Right lobe of liver (tissue), 6 donors: ENCODE data around the gene SP6. TPM values are rescaled to one million over a fixed set of nuclear protein-coding genes. Genes with fewer than 3 reads are reported as not detected.

Experiments
- ATAC-seq, 4 donors: fragments of 200-7000 bp; cut with Tn5 transposase; one replicate each; pipeline ENCODE4 v1.9.1; 2020; ENCODE audit warnings: mild to moderate bottlenecking in 4 of 4, moderate library complexity in 4 of 4
- DNase-seq, 3 donors: peaks; one replicate each; pipeline ENCODE4 v3.0.0-alpha.2; 2020
- H3K27ac ChIP-seq, 3 donors: fragments of 200-600 bp; one replicate each; pipeline ENCODE4 v1.8.0; 2022
- H3K27me3 ChIP-seq, 2 donors: fragments of 200-600 bp; one replicate each; pipeline ENCODE4 v1.8.0; 2022
- H3K36me3 ChIP-seq, 4 donors: fragments of 200-600 bp; sonication (generic) in 1 of 4; one replicate each; pipeline versions ENCODE4 v1.5.1 to v1.8.0; 2017 to 2022; ENCODE audit warnings: control low read depth in 1 of 4
- H3K4me1 ChIP-seq, 4 donors: fragments of 200-600 bp; sonication (generic) in 1 of 4; one replicate each; pipeline versions ENCODE4 v1.5.1 to v1.8.0; 2017 to 2022; ENCODE audit warnings: control low read depth in 1 of 4
- H3K4me3 ChIP-seq, 3 donors: fragments of 200-600 bp; one replicate each; pipeline ENCODE4 v1.8.0; 2022
- H3K9me3 ChIP-seq, 4 donors: fragments of 200-600 bp; sonication (generic) in 1 of 4; one replicate each; pipeline versions ENCODE4 v1.5.1 to v1.8.0; 2017 to 2022; ENCODE audit warnings: control low read depth in 1 of 4
- POLR2A ChIP-seq: fragments of 450-650 bp; IDR thresholded peaks from one replicate; pipeline ENCODE4 v1.6.1; 2017; ENCODE audit warnings: antibody characterized with exemption, mild to moderate bottlenecking
- WGBS: methylation state at CpG from one replicate; pipeline ENCODE4 v1.1.6; 2018; ENCODE audit warnings: low coverage, low lambda C conversion rate; ENCODE audit not compliant: insufficient coverage; ENCODE audit errors: missing lambda C conversion rate; 5-methylcytosine and 5-hydroxymethylcytosine counted together
- intact Hi-C, 2 donors: fragments of 100-400 bp; cut with DNase I; formaldehyde crosslinking; loops; one replicate each; pipeline versions ENCODE4 v1.11.2 to v1.14.1; 2022
- total RNA-seq, 6 experiments: library from RNA; depleted of rRNA in 2 of 6; stranded (reverse); fragments of >200 nt in 2 of 6; fragmentation: NEBNext Ultra II Directional in 3 of 6; extraction: Animal tissue kit (Norgen Biotek cat#: 25700) in 3 of 6; gene quantifications; one replicate each; pipeline versions ENCODE4 v1.1.0 to v1.2.4, GENCODE V29; 2016 to 2023
- TF ChIP-seq, protein P1 (sequence below), 4 donors: fragments of 200-600 bp in 3 of 4; fragments of 450-650 bp in 1 of 4; IDR thresholded peaks; one replicate each; pipeline versions ENCODE4 v1.5.1 to v1.8.0; 2016 to 2022; ENCODE audit warnings: antibody characterized with exemption in 4 of 4, mild to moderate bottlenecking in 2 of 4
- donor health status: DM: no; HTN: yes; CAD: no.
- donor health status: DM: no; HTN: no; CAD: no.
- donor health status: DM: no; HTN: no; CAD: no.
- donor health status: DM: no; HTN: yes; CAD: no.
- donor health status: DM: no; HTN: yes; CAD: no.

The SP6 gene
- total RNA-seq, 6 experiments from 2014 or later, result 0.09 to 0.12 (median 0.11) TPM; not detected in 3

DNA sequence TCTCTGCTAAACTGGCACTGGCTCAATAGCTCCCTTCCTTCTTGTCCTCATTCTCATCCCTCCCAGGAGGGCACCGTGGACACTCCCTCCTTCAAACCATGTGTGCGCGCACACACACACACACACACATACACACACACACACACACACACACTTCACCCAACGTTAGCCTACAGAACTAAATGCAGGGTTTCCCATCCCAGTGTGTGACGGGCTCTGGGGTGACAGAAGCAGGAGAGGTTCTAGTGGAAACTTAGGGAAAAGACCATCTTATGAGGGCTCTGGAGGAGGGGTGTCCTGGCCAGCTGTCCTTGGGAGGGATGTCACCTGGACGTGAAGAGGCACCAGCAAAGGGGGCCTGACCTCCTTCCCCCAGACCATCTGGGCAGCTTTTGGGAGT is 49.1 kb downstream of the SP6 start:
- peak in 1 of 3 donors; percentile 39 for DNase-seq
- Histone ChIP-seq H3K27me3 (no peaks in the 10 kb centered on the region), H3K27ac (no peak overlapping the region), H3K4me1 (no peaks in the 10 kb centered on the region), H3K36me3 (no peaks in the 10 kb centered on the region), H3K4me3 (no peak overlapping the region), H3K9me3 (no peaks in the 10 kb centered on the region)
- TF ChIP-seq, protein P1, sequence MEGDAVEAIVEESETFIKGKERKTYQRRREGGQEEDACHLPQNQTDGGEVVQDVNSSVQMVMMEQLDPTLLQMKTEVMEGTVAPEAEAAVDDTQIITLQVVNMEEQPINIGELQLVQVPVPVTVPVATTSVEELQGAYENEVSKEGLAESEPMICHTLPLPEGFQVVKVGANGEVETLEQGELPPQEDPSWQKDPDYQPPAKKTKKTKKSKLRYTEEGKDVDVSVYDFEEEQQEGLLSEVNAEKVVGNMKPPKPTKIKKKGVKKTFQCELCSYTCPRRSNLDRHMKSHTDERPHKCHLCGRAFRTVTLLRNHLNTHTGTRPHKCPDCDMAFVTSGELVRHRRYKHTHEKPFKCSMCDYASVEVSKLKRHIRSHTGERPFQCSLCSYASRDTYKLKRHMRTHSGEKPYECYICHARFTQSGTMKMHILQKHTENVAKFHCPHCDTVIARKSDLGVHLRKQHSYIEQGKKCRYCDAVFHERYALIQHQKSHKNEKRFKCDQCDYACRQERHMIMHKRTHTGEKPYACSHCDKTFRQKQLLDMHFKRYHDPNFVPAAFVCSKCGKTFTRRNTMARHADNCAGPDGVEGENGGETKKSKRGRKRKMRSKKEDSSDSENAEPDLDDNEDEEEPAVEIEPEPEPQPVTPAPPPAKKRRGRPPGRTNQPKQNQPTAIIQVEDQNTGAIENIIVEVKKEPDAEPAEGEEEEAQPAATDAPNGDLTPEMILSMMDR (IDR thresholded peaks at IDR 0.05), result no peak
- no peak for TF ChIP-seq POLR2A
- intact Hi-C loops, result loop anchor here in 1 of 2 donors (10.0 kb wide), 1 partner anchor 97 kb away; no protein-coding TSS in a partner anchor
- no peak for ATAC-seq
- WGBS, result 27% methylated on average over 5 of the region's 6 CpGs

DNA sequence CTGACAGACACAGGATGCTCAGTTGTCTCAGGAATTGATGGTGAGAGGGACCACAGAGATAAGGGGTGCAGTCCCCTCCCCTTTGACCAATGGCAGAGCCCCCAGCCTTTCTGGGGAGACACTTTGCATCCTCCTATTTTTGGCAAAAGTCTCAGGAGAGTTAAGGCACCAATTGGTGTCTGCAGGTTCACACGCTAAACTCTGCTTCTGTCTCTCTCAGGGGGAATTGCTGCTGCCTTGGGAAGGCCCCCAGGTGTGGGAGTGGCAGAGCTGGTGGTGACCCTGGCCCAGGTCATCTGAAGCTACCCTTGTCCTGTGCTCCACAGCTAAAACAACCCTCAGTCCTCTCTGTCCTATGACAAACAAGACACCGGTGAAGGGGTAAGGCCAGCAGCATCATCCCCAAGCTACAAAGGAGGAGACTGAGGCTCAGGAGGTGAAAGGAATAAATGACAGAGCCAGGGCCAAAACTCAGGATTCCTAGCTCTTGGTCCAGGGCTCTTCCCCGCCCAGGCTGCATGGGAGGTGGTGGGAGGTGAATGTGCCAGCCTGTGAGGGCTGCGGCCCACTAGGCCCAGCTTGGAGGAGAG is 49.7 kb downstream of the SP6 start:
- ATAC-seq, result no peak
- DNase-seq, result no peak
- WGBS, result 70% methylated on average over 2 of the region's 4 CpGs
- Histone ChIP-seq H3K9me3 (no peaks in the 10 kb centered on the region), H3K4me3 (no peak overlapping the region), H3K4me1 (no peaks in the 10 kb centered on the region), H3K36me3 (no peaks in the 10 kb centered on the region), H3K27me3 (no peaks in the 10 kb centered on the region), H3K27ac (no peak overlapping the region)
- intact Hi-C loops, result loop anchor here in 1 of 2 donors (10.0 kb wide), 1 partner anchor 96 kb away; no protein-coding TSS in a partner anchor
- no peak for TF ChIP-seq POLR2A
- TF ChIP-seq, protein P1 (IDR thresholded peaks at IDR 0.05), result no peak

DNA sequence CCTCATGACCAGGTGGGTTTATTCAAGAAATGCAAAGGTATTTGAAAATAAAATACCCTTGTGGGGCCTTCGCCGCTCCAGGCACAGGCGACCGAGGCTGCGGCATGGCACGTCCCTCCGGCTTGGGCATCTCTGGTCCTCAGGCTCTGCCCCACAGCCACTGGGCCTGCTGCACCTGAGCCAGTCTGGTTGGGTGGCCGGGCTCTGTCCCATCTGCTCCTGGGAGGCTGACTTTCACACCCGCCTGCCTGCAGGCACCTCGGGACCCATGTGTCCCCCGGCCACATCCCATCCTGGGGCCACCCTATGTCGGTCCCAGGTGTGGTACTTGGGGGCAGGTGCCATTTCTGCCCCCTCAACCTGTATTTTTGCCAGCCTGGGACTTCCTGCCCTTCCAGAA is 50.3 kb downstream of the SP6 start:
- TF ChIP-seq POLR2A, result no peak
- TF ChIP-seq, protein P1 (IDR thresholded peaks at IDR 0.05), result no peak
- Histone ChIP-seq H3K4me1 (no peaks in the 10 kb centered on the region), H3K36me3 (no peaks in the 10 kb centered on the region), H3K27ac (no peak overlapping the region), H3K4me3 (no peak overlapping the region), H3K27me3 (no peaks in the 10 kb centered on the region), H3K9me3 (no peaks in the 10 kb centered on the region)
- no peak for DNase-seq
- peak in 1 of 4 donors; percentile 14 for ATAC-seq
- intact Hi-C loops, result loop anchor here in 1 of 2 donors (10.0 kb wide), 1 partner anchor 96 kb away; no protein-coding TSS in a partner anchor
- WGBS, result 89% methylated on average over 5 of the region's 12 CpGs

DNA sequence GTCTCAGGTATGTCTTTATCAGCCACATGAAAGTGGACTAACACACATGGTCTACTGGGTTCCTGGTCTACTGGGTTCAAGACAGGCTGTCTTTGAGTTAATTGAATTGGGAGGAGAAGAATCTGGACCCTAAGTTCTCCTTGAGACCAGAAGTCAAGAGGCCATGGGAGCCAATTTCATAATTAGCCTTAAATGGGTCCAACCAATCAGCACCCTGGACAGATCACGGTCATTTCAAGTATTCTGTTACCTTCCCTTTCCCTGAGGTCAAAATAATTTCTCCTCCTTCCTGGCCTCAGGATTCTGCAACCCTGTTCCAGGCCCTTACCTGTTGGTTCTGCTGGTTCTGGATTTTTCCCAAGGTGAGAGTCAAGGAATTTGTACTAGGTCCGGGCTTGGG is 53.2 kb downstream of the SP6 start:
- no peak overlapping the region for H3K4me3 ChIP-seq
- H3K9me3 ChIP-seq, result no peaks in the 10 kb centered on the region
- H3K27me3 ChIP-seq, result no peaks in the 10 kb centered on the region
- no peak for TF ChIP-seq POLR2A
- TF ChIP-seq, protein P1 (IDR thresholded peaks at IDR 0.05), result no peak
- intact Hi-C loops, result no loop called here
- no peaks in the 10 kb centered on the region for H3K4me1 ChIP-seq
- 42% methylated on average over 2 of the region's 2 CpGs for WGBS
- no peaks in the 10 kb centered on the region for H3K36me3 ChIP-seq
- no peak for ATAC-seq
- H3K27ac ChIP-seq, result no peak overlapping the region
- DNase-seq, result no peak

Other genes starting within 250 kb of the SP6 start
- gene KPNB1, start 201.2 kb downstream of the SP6 start, total RNA-seq, result 100 to 1,000 TPM in 2 of 6 experiments, 10 to 100 TPM in 4; 80.8 to 104 (median 94.5) TPM
- 1 to 10 TPM; 1.2 to 3.2 (median 2.2) TPM for gene TBKBP1, start 157.0 kb downstream of the SP6 start, total RNA-seq
- under 1 TPM in 5 of 6 experiments, not detected in 1; 0.19 to 0.56 (median 0.24) TPM for gene TBX21, start 117.9 kb downstream of the SP6 start, total RNA-seq
- gene OSBPL7, start 29.4 kb downstream of the SP6 start, total RNA-seq, result 1 to 10 TPM in 5 of 6 experiments, under 1 TPM in 1; 0.62 to 2.2 (median 1.4) TPM
- gene MRPL10, start 19.6 kb downstream of the SP6 start, total RNA-seq, result 10 to 100 TPM; 14.4 to 26.1 (median 16.3) TPM
- gene LRRC46, start 19.5 kb downstream of the SP6 start, total RNA-seq, result under 1 TPM; 0.12 to 0.44 (median 0.35) TPM
- 10 to 100 TPM; 18.1 to 25.7 (median 19.6) TPM for gene SCRN2, start 9.9 kb downstream of the SP6 start, total RNA-seq
- 1 to 10 TPM; 3.1 to 7.9 (median 5.5) TPM for gene SP2, start 45.1 kb upstream of the SP6 start, total RNA-seq
- gene PNPO, start 90.4 kb upstream of the SP6 start, total RNA-seq, result 100 to 1,000 TPM in 5 of 6 experiments, 10 to 100 TPM in 1; 85.0 to 151 (median 124) TPM
- gene PRR15L, start 106.7 kb upstream of the SP6 start, total RNA-seq, result 1 to 10 TPM in 1 of 6 experiments, under 1 TPM in 5; 0.19 to 1.1 (median 0.47) TPM
- 100 to 1,000 TPM in 3 of 6 experiments, 10 to 100 TPM in 3; 47.3 to 119 (median 99.7) TPM for gene CDK5RAP3, start 120.0 kb upstream of the SP6 start, total RNA-seq
- 10 to 100 TPM; 18.9 to 26.6 (median 23.8) TPM for gene COPZ2, start 186.6 kb upstream of the SP6 start, total RNA-seq
- 100 to 1,000 TPM in 4 of 6 experiments, 10 to 100 TPM in 2; 63.1 to 156 (median 117) TPM for gene NFE2L1, start 197.2 kb upstream of the SP6 start, total RNA-seq